ENCODE results near the gene SH3GL3.

DNA sequence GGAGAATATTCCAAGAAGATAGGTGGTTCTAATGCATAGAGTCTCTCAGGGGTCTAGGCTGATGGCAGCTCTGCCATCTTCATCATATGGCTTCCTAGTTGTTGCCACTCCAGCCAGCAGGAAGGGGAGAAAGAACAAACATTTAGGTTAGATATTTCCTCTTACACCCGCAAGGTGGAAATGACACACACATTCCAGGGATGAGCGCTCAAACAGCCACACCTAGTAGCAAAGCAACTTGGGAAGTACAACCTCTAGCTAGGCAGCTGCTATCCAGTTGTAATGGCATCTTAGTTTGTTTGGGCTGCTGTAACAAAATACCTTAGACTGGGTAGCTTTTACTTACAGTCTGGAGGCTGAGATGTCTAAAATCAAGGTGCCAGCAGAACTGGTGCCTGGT lies 154.9 kb downstream of the SH3GL3 start:
- TF ChIP-seq POLR2A (IDR thresholded peaks at IDR 0.05; ENCODE audit: low read length) = no peak
- TF ChIP-seq, protein P1, sequence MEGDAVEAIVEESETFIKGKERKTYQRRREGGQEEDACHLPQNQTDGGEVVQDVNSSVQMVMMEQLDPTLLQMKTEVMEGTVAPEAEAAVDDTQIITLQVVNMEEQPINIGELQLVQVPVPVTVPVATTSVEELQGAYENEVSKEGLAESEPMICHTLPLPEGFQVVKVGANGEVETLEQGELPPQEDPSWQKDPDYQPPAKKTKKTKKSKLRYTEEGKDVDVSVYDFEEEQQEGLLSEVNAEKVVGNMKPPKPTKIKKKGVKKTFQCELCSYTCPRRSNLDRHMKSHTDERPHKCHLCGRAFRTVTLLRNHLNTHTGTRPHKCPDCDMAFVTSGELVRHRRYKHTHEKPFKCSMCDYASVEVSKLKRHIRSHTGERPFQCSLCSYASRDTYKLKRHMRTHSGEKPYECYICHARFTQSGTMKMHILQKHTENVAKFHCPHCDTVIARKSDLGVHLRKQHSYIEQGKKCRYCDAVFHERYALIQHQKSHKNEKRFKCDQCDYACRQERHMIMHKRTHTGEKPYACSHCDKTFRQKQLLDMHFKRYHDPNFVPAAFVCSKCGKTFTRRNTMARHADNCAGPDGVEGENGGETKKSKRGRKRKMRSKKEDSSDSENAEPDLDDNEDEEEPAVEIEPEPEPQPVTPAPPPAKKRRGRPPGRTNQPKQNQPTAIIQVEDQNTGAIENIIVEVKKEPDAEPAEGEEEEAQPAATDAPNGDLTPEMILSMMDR (IDR thresholded peaks at IDR 0.05) = no peak
- no peak for TF ChIP-seq POLR2AphosphoS2 (conservative IDR thresholded peaks at IDR 0.05; ENCODE audit: low read length)
- TF ChIP-seq FOSL2 (IDR thresholded peaks at IDR 0.05) = no peak
- no peak for TF ChIP-seq FOSL2 (CRISPR knock-in tag; IDR thresholded peaks at IDR 0.05)
- TF ChIP-seq, protein P2, sequence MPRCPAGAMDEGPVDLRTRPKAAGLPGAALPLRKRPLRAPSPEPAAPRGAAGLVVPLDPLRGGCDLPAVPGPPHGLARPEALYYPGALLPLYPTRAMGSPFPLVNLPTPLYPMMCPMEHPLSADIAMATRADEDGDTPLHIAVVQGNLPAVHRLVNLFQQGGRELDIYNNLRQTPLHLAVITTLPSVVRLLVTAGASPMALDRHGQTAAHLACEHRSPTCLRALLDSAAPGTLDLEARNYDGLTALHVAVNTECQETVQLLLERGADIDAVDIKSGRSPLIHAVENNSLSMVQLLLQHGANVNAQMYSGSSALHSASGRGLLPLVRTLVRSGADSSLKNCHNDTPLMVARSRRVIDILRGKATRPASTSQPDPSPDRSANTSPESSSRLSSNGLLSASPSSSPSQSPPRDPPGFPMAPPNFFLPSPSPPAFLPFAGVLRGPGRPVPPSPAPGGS (IDR thresholded peaks at IDR 0.05) = no peak
- TF ChIP-seq RNF2 (IDR thresholded peaks at IDR 0.05; ENCODE audit: borderline replicate concordance, low read depth) = no peak
- TF ChIP-seq KDM1A (IDR thresholded peaks at IDR 0.05; ENCODE audit: low read depth) = no peak
- TF ChIP-seq, protein P3, sequence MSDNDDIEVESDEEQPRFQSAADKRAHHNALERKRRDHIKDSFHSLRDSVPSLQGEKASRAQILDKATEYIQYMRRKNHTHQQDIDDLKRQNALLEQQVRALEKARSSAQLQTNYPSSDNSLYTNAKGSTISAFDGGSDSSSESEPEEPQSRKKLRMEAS (IDR thresholded peaks at IDR 0.05) = no peak
- TF ChIP-seq, protein P4, sequence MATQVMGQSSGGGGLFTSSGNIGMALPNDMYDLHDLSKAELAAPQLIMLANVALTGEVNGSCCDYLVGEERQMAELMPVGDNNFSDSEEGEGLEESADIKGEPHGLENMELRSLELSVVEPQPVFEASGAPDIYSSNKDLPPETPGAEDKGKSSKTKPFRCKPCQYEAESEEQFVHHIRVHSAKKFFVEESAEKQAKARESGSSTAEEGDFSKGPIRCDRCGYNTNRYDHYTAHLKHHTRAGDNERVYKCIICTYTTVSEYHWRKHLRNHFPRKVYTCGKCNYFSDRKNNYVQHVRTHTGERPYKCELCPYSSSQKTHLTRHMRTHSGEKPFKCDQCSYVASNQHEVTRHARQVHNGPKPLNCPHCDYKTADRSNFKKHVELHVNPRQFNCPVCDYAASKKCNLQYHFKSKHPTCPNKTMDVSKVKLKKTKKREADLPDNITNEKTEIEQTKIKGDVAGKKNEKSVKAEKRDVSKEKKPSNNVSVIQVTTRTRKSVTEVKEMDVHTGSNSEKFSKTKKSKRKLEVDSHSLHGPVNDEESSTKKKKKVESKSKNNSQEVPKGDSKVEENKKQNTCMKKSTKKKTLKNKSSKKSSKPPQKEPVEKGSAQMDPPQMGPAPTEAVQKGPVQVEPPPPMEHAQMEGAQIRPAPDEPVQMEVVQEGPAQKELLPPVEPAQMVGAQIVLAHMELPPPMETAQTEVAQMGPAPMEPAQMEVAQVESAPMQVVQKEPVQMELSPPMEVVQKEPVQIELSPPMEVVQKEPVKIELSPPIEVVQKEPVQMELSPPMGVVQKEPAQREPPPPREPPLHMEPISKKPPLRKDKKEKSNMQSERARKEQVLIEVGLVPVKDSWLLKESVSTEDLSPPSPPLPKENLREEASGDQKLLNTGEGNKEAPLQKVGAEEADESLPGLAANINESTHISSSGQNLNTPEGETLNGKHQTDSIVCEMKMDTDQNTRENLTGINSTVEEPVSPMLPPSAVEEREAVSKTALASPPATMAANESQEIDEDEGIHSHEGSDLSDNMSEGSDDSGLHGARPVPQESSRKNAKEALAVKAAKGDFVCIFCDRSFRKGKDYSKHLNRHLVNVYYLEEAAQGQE (IDR thresholded peaks at IDR 0.05) = no peak
- no peak for TF ChIP-seq EP300 (IDR thresholded peaks at IDR 0.05)
- TF ChIP-seq CBX2 (IDR thresholded peaks at IDR 0.05; ENCODE audit: borderline replicate concordance, low read depth) = no peak
- TF ChIP-seq, protein P5, sequence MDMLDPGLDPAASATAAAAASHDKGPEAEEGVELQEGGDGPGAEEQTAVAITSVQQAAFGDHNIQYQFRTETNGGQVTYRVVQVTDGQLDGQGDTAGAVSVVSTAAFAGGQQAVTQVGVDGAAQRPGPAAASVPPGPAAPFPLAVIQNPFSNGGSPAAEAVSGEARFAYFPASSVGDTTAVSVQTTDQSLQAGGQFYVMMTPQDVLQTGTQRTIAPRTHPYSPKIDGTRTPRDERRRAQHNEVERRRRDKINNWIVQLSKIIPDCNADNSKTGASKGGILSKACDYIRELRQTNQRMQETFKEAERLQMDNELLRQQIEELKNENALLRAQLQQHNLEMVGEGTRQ (IDR thresholded peaks at IDR 0.05) = no peak
